GM21447 (cell line): Measurements from ENCODE around the gene DTX1.

ENCODE experiments used
- ATAC-seq: cut with Tn5 transposase; IDR thresholded peaks from one replicate; pipeline ENCODE4 v1.9.1; 2021; ENCODE audit not compliant: unreplicated experiment

DTX1 gene

DNA sequence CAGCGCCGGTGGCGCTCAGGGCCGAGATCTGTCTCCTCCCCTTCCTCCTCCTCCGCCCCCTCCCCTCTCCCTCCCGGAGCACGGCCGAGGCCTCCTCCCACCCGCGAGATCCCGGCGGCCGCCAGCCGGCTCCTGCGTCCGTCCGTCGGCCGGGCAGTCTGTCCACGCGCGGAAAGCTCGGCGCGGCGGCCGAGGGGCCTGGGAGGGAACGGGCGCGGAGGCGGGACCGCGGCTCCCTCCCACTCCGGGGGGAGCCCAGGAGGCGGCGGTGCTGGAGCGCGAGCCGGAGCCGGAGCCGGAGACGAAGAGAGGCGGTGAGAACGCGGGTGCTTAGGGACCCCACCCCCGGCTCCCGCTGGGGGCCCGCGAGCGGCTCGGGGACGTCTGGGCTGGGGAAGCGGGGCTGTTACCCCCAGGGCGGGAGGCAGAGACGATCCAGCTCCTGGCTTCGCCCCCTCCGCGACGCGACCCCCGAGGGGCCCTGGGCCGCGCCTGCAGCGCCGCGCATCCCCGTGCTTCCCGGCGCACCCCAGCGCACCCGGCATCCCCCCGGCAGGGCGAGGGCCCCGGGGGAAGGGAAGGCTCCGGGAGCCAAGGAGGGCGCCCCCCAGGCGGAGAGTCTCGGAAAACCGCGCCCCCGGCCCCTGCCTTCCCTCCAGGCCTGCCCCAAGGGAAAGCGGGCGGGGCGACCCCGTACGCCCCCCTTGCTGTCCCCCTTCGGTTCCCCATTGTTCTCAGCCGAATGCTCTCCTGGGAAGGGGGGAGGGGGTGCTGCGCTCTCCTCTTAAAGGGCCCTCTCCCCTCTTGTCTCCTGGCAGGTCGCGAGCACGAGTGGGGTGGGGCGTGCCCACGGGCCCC, at the start of gene DTX1:
Gene DTX1, plus strand, starts transcription at position 100 of the 858 bp plus-strand sequence. CDS start 1,463 bp downstream, outside the sequence.
- no peak for ATAC-seq

DNA sequence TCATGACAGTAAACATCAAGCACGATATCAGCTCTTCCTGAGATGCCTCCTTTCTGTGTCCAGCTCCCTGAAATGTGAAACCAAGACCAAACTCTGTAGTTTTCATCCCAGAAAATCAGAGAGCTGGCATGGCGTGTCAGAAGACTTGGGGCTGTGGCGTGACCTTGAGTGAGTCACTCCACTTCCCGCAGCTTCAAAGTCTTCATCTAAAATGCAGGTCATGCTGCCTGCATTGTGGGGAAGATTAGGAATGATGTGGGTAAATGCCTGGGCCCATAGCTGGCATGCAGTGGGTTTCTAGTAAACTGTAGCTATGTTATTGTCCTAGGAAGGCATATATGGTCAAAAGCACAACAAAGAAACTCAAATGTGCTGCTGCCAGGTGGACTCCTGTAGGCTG, 49.4 kb upstream of the DTX1 start:
- ATAC-seq = no peak

- ATAC-seq = no peak
Measured at GRCh38 chr12:113010701-113011100, 45.8 kb upstream of the DTX1 start.

DNA sequence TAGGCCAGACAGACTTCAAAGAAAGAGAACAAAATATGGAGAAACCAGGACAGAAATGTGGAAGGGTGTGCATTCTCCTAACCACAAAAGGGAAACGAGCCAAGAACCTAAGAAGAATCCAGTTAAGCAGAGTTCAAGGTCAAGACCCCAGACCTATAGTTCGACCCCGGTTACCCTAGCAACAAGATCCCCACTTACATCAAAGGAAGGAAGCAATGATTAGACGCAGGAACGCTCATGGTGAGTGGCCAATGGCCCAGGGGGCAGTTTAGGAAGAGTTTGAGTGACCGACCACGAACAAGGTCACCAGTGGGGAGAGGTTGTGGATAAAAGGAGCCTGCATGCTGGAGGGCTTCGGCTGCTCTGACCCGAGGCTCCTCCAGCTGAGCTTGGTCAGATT, 42.0 kb upstream of the DTX1 start:
- no peak for ATAC-seq

- no peak for ATAC-seq
Measured at GRCh38 chr12:113016796-113017195, 39.7 kb upstream of the DTX1 start.

GRCh38 chr12:113019025-113019424, 37.5 kb upstream of the DTX1 start:
- no peak for ATAC-seq

GRCh38 chr12:113021500-113021899, 35.0 kb upstream of the DTX1 start:
- no peak for ATAC-seq

DNA sequence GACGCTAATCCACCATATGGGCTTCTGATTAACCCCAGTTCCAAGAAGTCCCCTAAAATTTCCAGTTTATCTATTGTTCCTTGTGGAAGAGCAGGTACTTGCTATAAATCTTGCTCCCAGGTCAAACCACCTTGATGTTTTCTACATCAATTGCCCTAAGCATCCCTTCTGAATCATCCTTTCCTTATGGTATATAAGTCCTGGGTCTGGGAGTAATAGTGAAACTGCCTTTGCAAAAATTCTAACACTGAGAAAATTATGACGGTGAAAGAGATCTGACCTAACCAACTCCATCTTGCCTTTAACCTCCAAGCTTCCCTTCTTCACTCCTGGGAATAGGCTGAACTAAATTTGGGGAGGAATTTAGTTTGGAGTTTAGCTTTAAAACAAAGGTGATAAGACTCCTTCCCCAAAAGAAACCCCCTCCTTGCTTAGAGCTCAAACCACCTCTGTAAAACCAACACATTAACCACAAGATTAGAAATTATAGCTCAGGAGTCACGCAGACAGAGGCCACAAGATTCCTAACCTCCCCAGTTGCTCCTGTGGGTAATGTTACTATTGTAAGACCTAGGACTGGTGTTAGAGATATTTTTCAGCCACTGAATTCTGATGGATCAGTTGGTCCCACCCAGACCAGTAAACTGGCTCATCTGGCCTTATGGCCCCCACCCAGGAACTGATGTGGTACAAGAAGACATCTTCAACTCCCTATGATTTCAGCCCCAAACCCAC, 33.8 kb upstream of the DTX1 start:
- no peak for ATAC-seq

DNA sequence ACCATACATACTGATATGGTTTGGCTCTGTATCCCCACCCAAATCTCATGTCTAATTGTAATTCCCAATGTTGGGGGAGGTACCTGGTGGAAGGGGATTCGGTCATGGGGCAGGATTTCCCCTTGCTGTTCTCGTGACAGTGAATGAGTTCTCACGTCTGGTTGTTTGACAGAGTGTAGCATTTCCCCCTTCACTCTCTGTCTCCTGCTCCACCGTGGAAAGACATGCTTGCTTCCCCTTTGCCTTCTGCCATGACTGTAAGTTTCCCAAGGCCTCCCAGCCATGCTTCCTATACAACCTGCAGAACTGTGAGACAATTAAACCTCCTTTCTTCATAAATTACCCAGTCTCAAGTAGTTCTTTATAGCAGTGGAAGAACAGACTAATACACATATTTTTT, 28.8 kb upstream of the DTX1 start:
- ATAC-seq = no peak

GRCh38 chr12:113030875-113031525, 25.5 kb upstream of the DTX1 start:
- no peak for ATAC-seq

- ATAC-seq = no peak
Measured at GRCh38 chr12:113039911-113040445, 16.6 kb upstream of the DTX1 start.

- no peak for ATAC-seq
Measured at GRCh38 chr12:113040722-113041171, 15.8 kb upstream of the DTX1 start.

DNA sequence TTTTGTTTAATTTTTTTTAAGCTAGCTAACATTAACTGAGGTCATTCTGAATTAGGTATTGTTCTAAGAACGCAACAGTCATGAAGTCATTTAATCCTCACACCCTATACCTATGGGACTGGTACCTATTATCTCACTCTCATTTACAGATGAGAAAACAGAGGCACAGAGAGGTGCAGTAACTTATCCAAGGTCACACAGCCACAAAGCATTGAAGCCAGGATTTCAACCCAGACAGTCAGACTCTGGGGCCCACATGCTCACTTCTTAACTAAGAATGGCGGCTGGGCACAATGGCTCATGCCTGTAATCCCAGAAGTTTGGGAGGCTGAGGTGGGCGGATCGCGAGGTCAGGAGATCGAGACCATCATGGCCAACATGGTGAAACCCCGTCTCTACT, 15.0 kb upstream of the DTX1 start:
- ATAC-seq = no peak

DNA sequence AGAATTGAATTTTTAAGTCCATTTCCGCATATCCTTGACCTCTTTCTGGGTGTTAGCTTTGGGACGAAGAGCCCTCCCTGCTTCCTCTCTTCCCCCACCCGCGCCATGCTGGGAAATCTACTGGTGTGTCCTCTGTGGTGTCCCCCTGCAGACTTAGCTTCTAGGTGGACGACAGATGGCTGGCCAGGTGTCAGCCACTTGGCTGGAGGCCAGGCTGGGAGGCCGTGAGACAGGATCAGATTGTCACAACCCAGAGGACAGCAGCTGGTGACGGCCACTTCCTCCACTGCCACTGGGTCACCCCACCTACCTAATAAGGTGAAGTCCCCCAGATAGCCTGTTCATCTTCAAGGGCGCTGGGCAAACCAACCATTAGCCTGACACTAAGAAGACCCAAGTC, 13.3 kb upstream of the DTX1 start:
- ATAC-seq = no peak

DNA sequence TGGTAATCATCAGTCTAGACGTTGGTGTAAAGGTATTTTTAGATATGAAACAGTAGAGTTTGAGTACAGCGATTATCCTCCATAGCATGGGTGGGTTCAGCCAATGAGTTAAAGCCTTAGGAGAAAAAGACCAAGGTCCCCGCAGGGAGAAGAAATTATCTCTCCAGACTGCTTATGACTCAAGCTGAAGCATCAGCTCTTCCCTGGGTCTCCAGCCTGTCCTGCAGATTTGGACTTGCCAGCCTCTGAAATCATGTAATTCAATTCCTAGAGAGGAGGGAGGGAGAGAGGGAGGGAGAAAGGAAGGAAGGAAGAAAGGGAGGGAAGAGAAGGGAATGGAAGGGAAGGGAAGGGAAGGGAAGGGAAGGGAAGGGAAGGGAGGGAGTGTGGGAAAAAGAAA, 12.0 kb upstream of the DTX1 start:
- no peak for ATAC-seq

DNA sequence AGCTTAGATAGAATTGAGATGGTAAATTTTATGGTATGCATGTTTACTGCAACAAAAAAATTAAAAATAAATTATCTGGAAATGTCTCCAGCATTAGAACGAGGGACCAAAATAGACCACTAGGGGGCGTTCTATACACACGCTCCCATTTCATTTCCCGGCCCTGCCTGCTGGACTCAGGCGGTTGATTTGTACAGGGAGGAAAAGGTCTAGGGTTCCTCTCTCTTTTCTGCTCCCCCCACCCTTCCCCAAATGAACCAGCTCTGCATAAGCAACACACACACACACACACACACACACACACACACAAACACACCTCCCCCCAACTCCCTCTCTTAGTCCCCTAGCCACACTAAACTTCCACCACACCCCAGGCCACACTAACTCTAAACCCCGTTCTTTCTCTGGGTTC, 7.8 kb upstream of the DTX1 start:
- ATAC-seq = no peak

DNA sequence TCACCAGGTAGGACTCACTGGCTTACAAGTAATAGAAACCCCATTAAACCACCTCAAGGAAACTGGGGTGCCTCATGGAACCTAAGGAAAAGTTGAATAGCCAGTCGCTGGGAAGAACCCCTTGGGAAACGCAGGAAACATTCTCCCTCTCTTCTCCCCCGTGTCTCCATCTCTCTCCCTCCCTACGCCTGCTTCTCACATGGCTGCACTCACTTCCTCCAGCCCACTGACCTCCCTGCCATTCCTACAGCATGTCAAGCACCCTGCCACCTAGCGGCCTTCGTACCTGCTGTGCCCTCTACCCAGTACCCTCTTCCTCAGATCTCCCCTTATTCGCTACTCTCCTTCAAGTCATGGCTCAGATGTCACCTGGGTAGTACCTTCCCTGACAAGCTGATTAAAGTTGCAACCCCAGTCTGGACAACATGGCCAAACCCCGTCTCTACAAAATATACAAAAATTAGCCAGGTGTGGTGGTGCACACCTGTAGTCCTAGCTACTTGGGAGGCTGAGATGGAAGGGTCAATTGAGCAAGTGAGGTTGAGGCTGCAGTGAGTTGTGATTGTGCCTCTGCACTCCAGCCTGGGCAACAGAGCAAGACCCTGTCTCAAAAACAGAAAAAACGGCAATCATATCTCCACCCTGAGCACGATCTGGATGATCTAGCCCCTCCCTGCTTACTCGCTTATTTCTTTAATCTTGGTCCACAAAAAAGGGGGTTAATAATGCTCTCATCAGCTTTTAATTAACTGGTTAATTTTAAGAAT, 6.4 kb upstream of the DTX1 start:
- no peak for ATAC-seq

GRCh38 chr12:113050795-113051194, 5.7 kb upstream of the DTX1 start:
- no peak for ATAC-seq

DNA sequence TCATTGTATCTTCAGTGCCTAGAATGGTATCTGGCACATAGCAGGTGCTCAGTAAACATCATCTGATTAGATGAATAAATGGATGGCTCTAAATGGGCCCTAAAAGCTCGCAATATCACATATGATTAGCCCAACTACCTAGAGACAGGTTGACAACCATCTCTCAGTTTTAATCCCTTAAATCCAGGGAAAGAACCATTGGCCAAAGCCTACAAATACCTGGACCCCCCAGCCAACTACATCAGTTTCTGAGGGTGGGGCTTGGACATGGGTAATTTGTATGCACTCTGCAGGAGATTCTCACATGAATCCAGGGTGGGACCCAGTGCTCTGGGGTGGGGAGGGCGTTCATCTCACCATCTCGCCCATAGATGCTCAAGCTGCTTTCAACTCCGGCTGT, 4.8 kb upstream of the DTX1 start:
- ATAC-seq = no peak

- no peak for ATAC-seq
Measured at GRCh38 chr12:113052326-113052725, 4.2 kb upstream of the DTX1 start.
